Mucosa of descending colon (tissue), 3 donors: ENCODE data around the gene RAB15. TPM values are rescaled to one million over a fixed set of nuclear protein-coding genes. Genes with fewer than 3 reads are reported as not detected.

Experiments
- ATAC-seq: fragments of 200-7000 bp; cut with Tn5 transposase; one replicate; pipeline ENCODE4 v1.9.1; 2020; ENCODE audit warnings: mild to moderate bottlenecking, moderate library complexity
- DNase-seq, 3 donors: peaks; one replicate each; pipeline ENCODE4 v3.0.0-alpha.2; 2020
- H3K36me3 ChIP-seq: fragments of 200-600 bp; one replicate; pipeline ENCODE4 v1.8.0; 2021; ENCODE audit warnings: low read depth, mild to moderate bottlenecking
- H3K4me1 ChIP-seq: fragments of 200-600 bp; one replicate; pipeline ENCODE4 v1.8.0; 2021; ENCODE audit warnings: low read depth, mild to moderate bottlenecking
- H3K4me3 ChIP-seq: fragments of 200-600 bp; one replicate; pipeline ENCODE4 v1.8.0; 2021; ENCODE audit warnings: mild to moderate bottlenecking
- H3K9me3 ChIP-seq: fragments of 200-600 bp; one replicate; pipeline ENCODE4 v1.8.0; 2021; ENCODE audit warnings: mild to moderate bottlenecking
- intact Hi-C, 2 donors: fragments of 100-400 bp; cut with DNase I in 1 of 2; cut with micrococcal nuclease in 1 of 2; formaldehyde crosslinking; loops; one replicate each; pipeline versions ENCODE4 v1.11.0 to v1.11.1; 2022; cut with DNase I, micrococcal nuclease
- total RNA-seq, 3 donors: library from RNA; stranded (reverse); fragmentation: NEBNext Ultra II Directional in 2 of 3; extraction: Animal tissue kit (Norgen Biotek cat#: 25700) in 2 of 3; gene quantifications; one replicate each; pipeline versions ENCODE4 v1.2.1 to v1.2.4, GENCODE V29; 2021 to 2023
- TF ChIP-seq, protein P1 (sequence below): fragments of 200-600 bp; IDR thresholded peaks from one replicate; pipeline ENCODE4 v1.8.0; 2022; ENCODE audit warnings: antibody characterized with exemption, mild to moderate bottlenecking
- donor health status: DM: no; HTN: no; CAD: no; lungs with moderate emphysema.
- donor health status: DM: no; HTN: no; CAD: no.
- donor health status: DM: no; HTN: yes; CAD: no.

Gene RAB15
- total RNA-seq, 3 donors from 2014 or later: 21.2 to 46.1 (median 24.0) TPM

DNA sequence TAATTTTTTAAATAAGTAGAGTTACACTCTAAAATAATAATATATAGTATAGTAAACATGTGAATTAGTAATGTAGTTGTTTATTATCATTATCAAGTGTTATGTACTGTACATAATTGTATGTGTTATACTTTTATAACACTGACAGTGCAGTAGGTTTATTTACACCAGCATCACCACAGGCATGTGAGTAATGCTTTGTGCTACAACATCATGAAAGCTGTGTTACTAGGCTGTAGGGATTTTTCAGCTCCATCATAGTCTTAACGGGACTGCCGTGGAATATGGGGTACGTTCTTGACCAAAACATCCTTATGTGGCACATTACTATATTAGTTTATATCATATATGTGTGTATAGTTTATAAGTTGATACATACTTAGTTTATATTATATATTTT lies 23.2 kb upstream of the RAB15 start:
- Histone ChIP-seq H3K4me3 (no peak overlapping the region), H3K4me1 (no peaks in the 10 kb centered on the region), H3K36me3 (no peaks in the 10 kb centered on the region), H3K9me3 (no peaks in the 10 kb centered on the region)
- TF ChIP-seq, protein P1, sequence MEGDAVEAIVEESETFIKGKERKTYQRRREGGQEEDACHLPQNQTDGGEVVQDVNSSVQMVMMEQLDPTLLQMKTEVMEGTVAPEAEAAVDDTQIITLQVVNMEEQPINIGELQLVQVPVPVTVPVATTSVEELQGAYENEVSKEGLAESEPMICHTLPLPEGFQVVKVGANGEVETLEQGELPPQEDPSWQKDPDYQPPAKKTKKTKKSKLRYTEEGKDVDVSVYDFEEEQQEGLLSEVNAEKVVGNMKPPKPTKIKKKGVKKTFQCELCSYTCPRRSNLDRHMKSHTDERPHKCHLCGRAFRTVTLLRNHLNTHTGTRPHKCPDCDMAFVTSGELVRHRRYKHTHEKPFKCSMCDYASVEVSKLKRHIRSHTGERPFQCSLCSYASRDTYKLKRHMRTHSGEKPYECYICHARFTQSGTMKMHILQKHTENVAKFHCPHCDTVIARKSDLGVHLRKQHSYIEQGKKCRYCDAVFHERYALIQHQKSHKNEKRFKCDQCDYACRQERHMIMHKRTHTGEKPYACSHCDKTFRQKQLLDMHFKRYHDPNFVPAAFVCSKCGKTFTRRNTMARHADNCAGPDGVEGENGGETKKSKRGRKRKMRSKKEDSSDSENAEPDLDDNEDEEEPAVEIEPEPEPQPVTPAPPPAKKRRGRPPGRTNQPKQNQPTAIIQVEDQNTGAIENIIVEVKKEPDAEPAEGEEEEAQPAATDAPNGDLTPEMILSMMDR: no peak
- intact Hi-C loops: no loop called here
- ATAC-seq (no peak), DNase-seq (no peak)

GRCh38 chr14:64994540-64994939 lies 22.4 kb upstream of the RAB15 start:
- no peaks in the 10 kb centered on the region for H3K4me1 ChIP-seq
- ATAC-seq: no peak

DNA sequence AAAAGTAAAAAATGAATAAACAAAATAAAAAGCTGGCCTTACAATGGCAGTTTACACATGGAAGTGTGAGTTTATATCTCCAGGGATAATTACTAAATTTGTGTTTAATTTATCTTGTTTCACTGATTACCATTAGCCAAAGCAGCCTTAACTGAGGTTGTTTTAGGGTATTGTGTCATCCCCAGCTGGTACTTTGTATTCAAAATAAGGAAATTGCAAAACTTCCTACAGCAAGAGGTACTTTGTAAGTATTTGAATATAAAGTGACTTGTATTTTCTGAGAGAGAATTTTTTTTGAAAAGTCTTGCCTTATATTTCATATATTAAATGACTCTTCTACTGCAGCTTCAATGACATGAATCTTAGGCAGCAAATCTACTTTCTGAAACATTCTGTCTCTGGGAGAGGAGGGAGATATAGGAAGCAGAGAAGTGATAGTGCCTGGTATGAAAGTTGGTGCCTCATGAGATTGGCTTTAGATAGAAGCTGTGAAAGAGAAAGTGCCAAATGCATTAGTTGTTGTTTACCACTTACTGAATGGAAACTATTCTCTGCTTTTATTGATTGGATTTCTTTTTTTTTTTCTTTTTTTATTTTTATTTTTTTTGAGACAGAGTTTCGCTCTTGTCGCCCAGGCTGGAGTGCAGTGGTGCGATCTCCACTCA lies 21.3 kb upstream of the RAB15 start:
- H3K9me3 ChIP-seq: no peaks in the 10 kb centered on the region
- DNase-seq (no peak), ATAC-seq (no peak)
- intact Hi-C loops: no loop called here
- no peak overlapping the region for H3K4me3 ChIP-seq
- TF ChIP-seq, protein P1: no peak
- H3K36me3 ChIP-seq: no peaks in the 10 kb centered on the region
- H3K4me1 ChIP-seq: peaks cover under 1% of the 10 kb centered on the region

More at GRCh38 chr14:64994540-64994939, 22.4 kb upstream of the RAB15 start:
- Histone ChIP-seq H3K9me3 (no peaks in the 10 kb centered on the region), H3K36me3 (no peaks in the 10 kb centered on the region), H3K4me3 (no peak overlapping the region)
- intact Hi-C loops: no loop called here
- DNase-seq: no peak
- TF ChIP-seq, protein P1: no peak

GRCh38 chr14:64992328-64992885 lies 20.3 kb upstream of the RAB15 start:
- Histone ChIP-seq H3K9me3 (no peaks in the 10 kb centered on the region), H3K4me1 (peaks cover 10% of the 10 kb centered on the region), H3K36me3 (no peaks in the 10 kb centered on the region), H3K4me3 (no peak overlapping the region)
- intact Hi-C loops: no loop called here
- TF ChIP-seq, protein P1: no peak
- no peak for DNase-seq
- no peak for ATAC-seq

DNA sequence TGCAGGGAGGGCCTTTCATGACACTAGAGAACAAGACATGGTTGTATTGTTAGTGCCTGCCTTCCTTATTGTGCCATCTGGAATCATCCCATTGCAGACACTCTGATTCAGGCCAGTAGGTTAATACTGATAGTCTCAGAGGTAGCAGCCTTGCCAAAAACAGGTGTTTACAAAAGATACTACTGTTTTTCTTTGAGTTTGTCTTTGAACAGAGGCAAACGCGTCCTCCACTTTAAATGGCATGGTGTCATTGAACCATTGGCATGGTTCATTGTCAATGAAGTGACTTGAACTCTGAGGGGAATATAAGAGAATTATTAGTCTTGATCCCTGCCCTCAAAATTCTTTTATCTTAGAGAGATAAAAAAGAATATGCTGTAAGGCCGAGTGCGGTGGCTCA lies 18.8 kb upstream of the RAB15 start:
- Histone ChIP-seq H3K4me1 (peaks cover 16% of the 10 kb centered on the region), H3K9me3 (no peaks in the 10 kb centered on the region), H3K4me3 (no peak overlapping the region), H3K36me3 (no peaks in the 10 kb centered on the region)
- intact Hi-C loops: no loop called here
- TF ChIP-seq, protein P1: no peak
- ATAC-seq (no peak), DNase-seq (no peak)
